ENCODE data around the gene PCDHA7. TPM values are rescaled to one million over a fixed set of nuclear protein-coding genes. Genes with fewer than 3 reads are reported as not detected.

Gene PCDHA7
- total RNA-seq, 1 experiment from 2014 or later = 0.48 TPM

- Histone ChIP-seq H3K23me2 (ENCODE audit: insufficient read length, low read depth, low read length, poor library complexity, severe bottlenecking) (no peaks in the 10 kb centered on the region), H3K18ac (ENCODE audit: insufficient read length, low read depth, low read length) (no peak overlapping the region), H4K20me1 (ENCODE audit: control insufficient read depth, insufficient read depth, insufficient read length) (no peaks in the 10 kb centered on the region), H3K23ac (ENCODE audit: insufficient read length, low read depth, low read length) (no peak overlapping the region), H3K9ac (ENCODE audit: extremely low read depth, insufficient read length, low read length) (no peak overlapping the region), H2AK5ac (ENCODE audit: insufficient read length, low read length) (no peak overlapping the region), H4K8ac (replicated peaks; ENCODE audit: insufficient read length, low read depth, low read length) (no peak overlapping the region), H3K56ac (ENCODE audit: insufficient read length, low read depth, low read length) (no peak overlapping the region), H3K4me2 (ENCODE audit: insufficient read depth, insufficient read length, low read length) (no peak overlapping the region), H4K5ac (ENCODE audit: insufficient read length, low read depth, low read length) (no peak overlapping the region), H3T11ph (ENCODE audit: low read length) (no peak overlapping the region), H3K79me1 (ENCODE audit: insufficient read depth, low read depth, low read length, poor library complexity, severe bottlenecking) (no peaks in the 10 kb centered on the region), H4K91ac (ENCODE audit: insufficient read length, low read depth, low read length) (no peak overlapping the region), H3K14ac (ENCODE audit: insufficient read depth, low read length) (no peak overlapping the region), H3K4me1 (ENCODE audit: insufficient read depth, low read length) (no peaks in the 10 kb centered on the region), H2BK12ac (ENCODE audit: insufficient read length, low read depth, low read length) (no peak overlapping the region), H3K79me2 (ENCODE audit: insufficient read depth, low read length) (no peaks in the 10 kb centered on the region; the same call in 1 of the 2 replicates), H3K27ac (ENCODE audit: insufficient read length, low read depth, low read length) (no peak overlapping the region), H3K4ac (ENCODE audit: low read depth, low read length) (no peak overlapping the region), H2BK120ac (ENCODE audit: low read depth, low read length, poor library complexity, severe bottlenecking) (no peak overlapping the region), H2BK5ac (ENCODE audit: insufficient read length, low read length) (no peak overlapping the region), H2BK15ac (ENCODE audit: low read depth, low read length) (no peak overlapping the region; the same call in 1 of the 2 replicates), H3K9me3 (ENCODE audit: control insufficient read depth, low read depth, low read length) (no peaks in the 10 kb centered on the region), H2AFZ (ENCODE audit: low read length) (no peak overlapping the region), H3K27me3 (ENCODE audit: insufficient read depth, low read length) (no peaks in the 10 kb centered on the region), H2BK20ac (ENCODE audit: low read depth, low read length, poor library complexity, severe bottlenecking) (no peak overlapping the region)
- no peak overlapping the region for H3K4me3 Mint-ChIP-seq
- H3K4me1 Mint-ChIP-seq = peaks cover 10 to 14% of the 10 kb centered on the region in 2 experiments; a peak in 2 of 4 replicates
- no peak for DNase-seq
- TF ChIP-seq, protein P1, sequence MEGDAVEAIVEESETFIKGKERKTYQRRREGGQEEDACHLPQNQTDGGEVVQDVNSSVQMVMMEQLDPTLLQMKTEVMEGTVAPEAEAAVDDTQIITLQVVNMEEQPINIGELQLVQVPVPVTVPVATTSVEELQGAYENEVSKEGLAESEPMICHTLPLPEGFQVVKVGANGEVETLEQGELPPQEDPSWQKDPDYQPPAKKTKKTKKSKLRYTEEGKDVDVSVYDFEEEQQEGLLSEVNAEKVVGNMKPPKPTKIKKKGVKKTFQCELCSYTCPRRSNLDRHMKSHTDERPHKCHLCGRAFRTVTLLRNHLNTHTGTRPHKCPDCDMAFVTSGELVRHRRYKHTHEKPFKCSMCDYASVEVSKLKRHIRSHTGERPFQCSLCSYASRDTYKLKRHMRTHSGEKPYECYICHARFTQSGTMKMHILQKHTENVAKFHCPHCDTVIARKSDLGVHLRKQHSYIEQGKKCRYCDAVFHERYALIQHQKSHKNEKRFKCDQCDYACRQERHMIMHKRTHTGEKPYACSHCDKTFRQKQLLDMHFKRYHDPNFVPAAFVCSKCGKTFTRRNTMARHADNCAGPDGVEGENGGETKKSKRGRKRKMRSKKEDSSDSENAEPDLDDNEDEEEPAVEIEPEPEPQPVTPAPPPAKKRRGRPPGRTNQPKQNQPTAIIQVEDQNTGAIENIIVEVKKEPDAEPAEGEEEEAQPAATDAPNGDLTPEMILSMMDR (conservative IDR thresholded peaks at IDR 0.05) = no peak
- H3K27ac Mint-ChIP-seq = no peak overlapping the region
- peaks cover 9 to 24% (median 21%) of the 10 kb centered on the region in 3 experiments; a peak in 6 of 7 replicates for H3K36me3 Mint-ChIP-seq (ENCODE audit: insufficient read depth in 1 of 3, low read depth in 3 of 3)
- no CpG with 5 or more reads among the region's 37 CpGs for WGBS (ENCODE audit: extremely low coverage, insufficient read length, low lambda C conversion rate)
- no peaks in the 10 kb centered on the region for H3K9me3 Mint-ChIP-seq
- no peaks in the 10 kb centered on the region for H3K27me3 Mint-ChIP-seq (ENCODE audit: low read depth)
These were observed 43.2 kb downstream of the PCDHA7 start for GRCh38 chr5:140877262-140877581.

Measured in H9 (cell line).